Loucy (cell line): ENCODE data around the gene CDA.

Source experiments
- EZH2phosphoT487 ChIP-seq: fragments of 200-600 bp; IDR thresholded peaks from 2 replicates; pipeline ENCODE4 v1.6.1; 2018; ENCODE audit warnings: antibody characterized with exemption, mild to moderate bottlenecking, moderate library complexity, borderline replicate concordance
- TF ChIP-seq, protein P1 (sequence below): fragments of 200-600 bp; sonication (generic); conservative IDR thresholded peaks from 2 replicates; pipeline ENCODE4 v1.5.1; 2014; ENCODE audit warnings: mild to moderate bottlenecking, antibody characterized with exemption, low read length

- TF ChIP-seq, protein P1, sequence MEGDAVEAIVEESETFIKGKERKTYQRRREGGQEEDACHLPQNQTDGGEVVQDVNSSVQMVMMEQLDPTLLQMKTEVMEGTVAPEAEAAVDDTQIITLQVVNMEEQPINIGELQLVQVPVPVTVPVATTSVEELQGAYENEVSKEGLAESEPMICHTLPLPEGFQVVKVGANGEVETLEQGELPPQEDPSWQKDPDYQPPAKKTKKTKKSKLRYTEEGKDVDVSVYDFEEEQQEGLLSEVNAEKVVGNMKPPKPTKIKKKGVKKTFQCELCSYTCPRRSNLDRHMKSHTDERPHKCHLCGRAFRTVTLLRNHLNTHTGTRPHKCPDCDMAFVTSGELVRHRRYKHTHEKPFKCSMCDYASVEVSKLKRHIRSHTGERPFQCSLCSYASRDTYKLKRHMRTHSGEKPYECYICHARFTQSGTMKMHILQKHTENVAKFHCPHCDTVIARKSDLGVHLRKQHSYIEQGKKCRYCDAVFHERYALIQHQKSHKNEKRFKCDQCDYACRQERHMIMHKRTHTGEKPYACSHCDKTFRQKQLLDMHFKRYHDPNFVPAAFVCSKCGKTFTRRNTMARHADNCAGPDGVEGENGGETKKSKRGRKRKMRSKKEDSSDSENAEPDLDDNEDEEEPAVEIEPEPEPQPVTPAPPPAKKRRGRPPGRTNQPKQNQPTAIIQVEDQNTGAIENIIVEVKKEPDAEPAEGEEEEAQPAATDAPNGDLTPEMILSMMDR, result peak; percentile 40
- no peak for TF ChIP-seq EZH2phosphoT487
Observed at GRCh38 chr1:20663365-20663764, 74.5 kb downstream of the CDA start.
